HEK293T (cell line): ENCODE measurements around the gene RFC4.

Source experiments
- ARNT ChIP-seq: fragments of 450-650 bp; IDR thresholded peaks from 2 replicates; pipeline ENCODE4 v1.6.1; 2017; ENCODE audit warnings: mild to moderate bottlenecking
- BHLHE40 ChIP-seq: fragments of 450-650 bp; IDR thresholded peaks from 2 replicates; pipeline ENCODE4 v1.6.1; 2016; ENCODE audit warnings: mild to moderate bottlenecking, moderate library complexity, borderline replicate concordance
- CTBP1 ChIP-seq: fragments of 450-650 bp; IDR thresholded peaks from 2 replicates; pipeline ENCODE4 v1.6.1; 2016; ENCODE audit warnings: borderline replicate concordance
- ELF4 ChIP-seq: fragments of 450-650 bp; IDR thresholded peaks from 2 replicates; pipeline ENCODE4 v1.6.1; 2017; ENCODE audit warnings: antibody characterized with exemption
- FOXK2 ChIP-seq: fragments of 450-650 bp; IDR thresholded peaks from 2 replicates; pipeline ENCODE4 v1.6.1; 2016; ENCODE audit warnings: mild to moderate bottlenecking
- FOXM1 ChIP-seq: fragments of 450-650 bp; IDR thresholded peaks from 2 replicates; pipeline ENCODE4 v1.6.1; 2017; ENCODE audit warnings: mild to moderate bottlenecking, borderline replicate concordance
- L3MBTL2 ChIP-seq: fragments of 450-650 bp; conservative IDR thresholded peaks from 2 replicates; pipeline ENCODE4 v1.6.1; 2016; ENCODE audit warnings: mild to moderate bottlenecking
- LEF1 ChIP-seq: fragments of 450-650 bp; IDR thresholded peaks from 2 replicates; pipeline ENCODE4 v1.6.1; 2017; ENCODE audit warnings: mild to moderate bottlenecking, borderline replicate concordance
- NFRKB ChIP-seq: fragments of 450-650 bp; IDR thresholded peaks from 2 replicates; pipeline ENCODE4 v1.6.1; 2016; ENCODE audit warnings: mild to moderate bottlenecking, moderate library complexity
- PKNOX1 ChIP-seq: fragments of 450-650 bp; IDR thresholded peaks from 2 replicates; pipeline ENCODE4 v1.6.1; 2016
- SP1 ChIP-seq: fragments of 450-650 bp; IDR thresholded peaks from 2 replicates; pipeline ENCODE4 v1.6.1; 2017
- SUZ12 ChIP-seq: fragments of 450-650 bp; IDR thresholded peaks from 2 replicates; pipeline ENCODE4 v1.6.1; 2016; ENCODE audit warnings: mild to moderate bottlenecking
- TARDBP ChIP-seq: fragments of 450-650 bp; IDR thresholded peaks from 2 replicates; pipeline ENCODE4 v1.6.1; 2016
- ZNF384 ChIP-seq: fragments of 450-650 bp; IDR thresholded peaks from 2 replicates; pipeline ENCODE4 v1.6.1; 2016

- TF ChIP-seq CTBP1 (no peak), BHLHE40 (no peak), SUZ12 (no peak), FOXM1 (no peak), PKNOX1 (no peak), ELF4 (no peak), L3MBTL2 (no peak), SP1 (no peak), NFRKB (no peak), LEF1 (no peak), ZNF384 (no peak), TARDBP (no peak), ARNT (no peak), FOXK2 (no peak)
Measured at GRCh38 chr3:186825872-186826409, 19.7 kb upstream of the RFC4 start.
